GM23338 (cell line): ENCODE results near the gene DTNB.

ENCODE experiments used
- CTCF ChIP-seq, 2 experiments: fragments of 200-600 bp in 1 of 2; sonication (generic) in 1 of 2; conservative IDR thresholded peaks; 2 replicates each; pipeline versions ENCODE4 v1.5.1 to v1.6.1; 2016 to 2017; ENCODE audit warnings: antibody characterized with exemption in 2 of 2, low read depth in 2 of 2, mild to moderate bottlenecking in 2 of 2, moderate library complexity in 1 of 2
- EZH2 ChIP-seq: fragments of 200-600 bp; sonication (generic); IDR thresholded peaks from one replicate; pipeline ENCODE4 v1.8.0; 2017; ENCODE audit warnings: antibody characterized with exemption, mild to moderate bottlenecking, low read depth; ENCODE audit not compliant: unreplicated experiment
- POLR2AphosphoS5 ChIP-seq: IDR thresholded peaks from 2 replicates; pipeline ENCODE4 v1.6.1; 2016; ENCODE audit warnings: antibody characterized with exemption, low read depth

DNA sequence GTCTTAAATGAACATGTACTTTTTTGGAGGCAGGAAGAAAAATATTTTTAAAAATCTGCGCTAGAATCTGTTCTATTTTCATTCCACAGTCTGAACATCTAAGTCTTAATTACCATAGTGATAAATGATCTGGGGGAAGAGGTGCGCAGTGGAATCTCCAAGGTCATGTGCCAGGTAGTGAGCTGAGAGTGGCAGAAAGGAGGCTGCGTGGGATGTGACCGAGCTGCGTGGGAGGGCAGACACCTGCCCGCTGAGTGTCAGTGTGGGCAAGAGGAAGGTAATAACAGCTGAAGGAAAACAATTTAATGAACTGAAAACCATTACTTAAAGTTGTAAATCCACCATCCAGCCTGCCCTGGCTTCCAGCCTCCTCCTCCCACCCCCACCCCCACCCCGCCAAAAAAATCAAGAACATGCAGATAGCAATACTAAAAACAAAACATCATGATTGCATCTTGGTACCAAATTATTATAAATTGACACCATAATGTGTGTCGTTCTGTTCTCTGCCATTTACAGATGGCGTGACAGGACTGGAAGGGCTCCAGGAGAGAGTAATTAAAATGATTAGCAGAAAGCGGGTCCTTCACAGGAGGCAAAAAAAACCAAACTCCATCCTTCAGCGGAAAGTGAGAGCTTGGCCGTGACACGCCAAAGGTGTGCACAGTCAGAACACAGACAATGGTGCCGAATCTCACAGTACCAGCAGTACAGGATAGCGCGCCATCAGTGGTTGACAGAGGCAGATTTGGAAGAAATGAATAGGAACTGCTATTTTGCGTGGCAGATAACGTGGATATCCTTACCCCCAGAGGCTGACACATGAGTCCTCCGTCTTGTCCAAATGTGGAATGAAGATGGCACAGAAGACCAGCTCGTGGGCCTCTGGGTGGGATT, 11.4 kb upstream of the DTNB start:
- no peak for TF ChIP-seq CTCF (conservative IDR thresholded peaks at IDR 0.05; ENCODE audit: low read depth in 2 of 2)
- TF ChIP-seq POLR2AphosphoS5: no peak
- TF ChIP-seq EZH2: no peak
